Osteoblast (primary cell): Measurements from ENCODE around the gene GIPC2. TPM values are rescaled to one million over a fixed set of nuclear protein-coding genes. Genes with fewer than 3 reads are reported as not detected.
"Not testable (repeated sequence)": the region's sequence is repeated elsewhere in the genome, so short reads cannot be mapped to it uniquely, and the experiment has no call there.

Experiments
- DNase-seq: peaks from one replicate; pipeline ENCODE4 v3.0.0; 2011; ENCODE audit warnings: low spot score, mixed read lengths; ENCODE audit not compliant: insufficient read length; ENCODE audit errors: missing footprints
- H2AFZ ChIP-seq: 2 replicates; pipeline ENCODE4 v1.6.0; 2011; ENCODE audit warnings: mild to moderate bottlenecking, low read length
- H3K27ac ChIP-seq: 2 replicates; pipeline ENCODE4 v1.5.1; 2011; ENCODE audit warnings: mild to moderate bottlenecking, low read depth, low read length, moderate library complexity
- H3K27me3 ChIP-seq: 2 replicates; pipeline ENCODE4 v1.6.0; 2012; ENCODE audit warnings: mild to moderate bottlenecking, control low read depth, inconsistent platforms, low read length, moderate library complexity; ENCODE audit not compliant: insufficient read depth
- H3K36me3 ChIP-seq: 2 replicates; pipeline ENCODE4 v1.5.1; 2011; ENCODE audit warnings: mild to moderate bottlenecking, low read length, control low read depth, moderate library complexity; ENCODE audit not compliant: insufficient read depth
- H3K4me1 ChIP-seq: 2 replicates; pipeline ENCODE4 v1.5.1; 2011; ENCODE audit warnings: mild to moderate bottlenecking, low read length, control low read depth, moderate library complexity; ENCODE audit not compliant: insufficient read depth
- H3K4me2 ChIP-seq: 2 replicates; pipeline ENCODE4 v1.6.0; 2011; ENCODE audit warnings: mild to moderate bottlenecking, low read length; ENCODE audit not compliant: insufficient read depth
- H3K4me3 ChIP-seq: fragments of 200-600 bp; sonication (generic); 3 replicates; pipeline ENCODE4 v1.5.1; 2012; ENCODE audit warnings: mild to moderate bottlenecking, low read length, inconsistent platforms; ENCODE audit not compliant: insufficient read depth
- H3K79me2 ChIP-seq: 2 replicates; pipeline ENCODE4 v1.6.0; 2012; ENCODE audit warnings: mild to moderate bottlenecking, low read length, control low read depth, inconsistent platforms; ENCODE audit not compliant: insufficient read depth
- H3K9me3 ChIP-seq: 2 replicates; pipeline ENCODE4 v1.5.1; 2011; ENCODE audit warnings: low read depth, low read length, control low read depth
- H4K20me1 ChIP-seq: 2 replicates; pipeline ENCODE4 v1.6.0; 2012; ENCODE audit warnings: mild to moderate bottlenecking, low read length, control low read depth; ENCODE audit not compliant: insufficient read depth
- total RNA-seq: library from RNA; depleted of rRNA; stranded (reverse); fragments of >200 nt; gene quantifications from 2 replicates; pipeline ENCODE4 v1.2.3, GENCODE V29; 2012
- TF ChIP-seq, protein P1 (sequence below): IDR thresholded peaks from 2 replicates; pipeline ENCODE4 v1.5.1; 2011; ENCODE audit warnings: mild to moderate bottlenecking, low read depth, low read length, moderate library complexity; ENCODE audit errors: extremely low read depth

The GIPC2 gene
- total RNA-seq, 1 donor: 0.36 TPM

DNA sequence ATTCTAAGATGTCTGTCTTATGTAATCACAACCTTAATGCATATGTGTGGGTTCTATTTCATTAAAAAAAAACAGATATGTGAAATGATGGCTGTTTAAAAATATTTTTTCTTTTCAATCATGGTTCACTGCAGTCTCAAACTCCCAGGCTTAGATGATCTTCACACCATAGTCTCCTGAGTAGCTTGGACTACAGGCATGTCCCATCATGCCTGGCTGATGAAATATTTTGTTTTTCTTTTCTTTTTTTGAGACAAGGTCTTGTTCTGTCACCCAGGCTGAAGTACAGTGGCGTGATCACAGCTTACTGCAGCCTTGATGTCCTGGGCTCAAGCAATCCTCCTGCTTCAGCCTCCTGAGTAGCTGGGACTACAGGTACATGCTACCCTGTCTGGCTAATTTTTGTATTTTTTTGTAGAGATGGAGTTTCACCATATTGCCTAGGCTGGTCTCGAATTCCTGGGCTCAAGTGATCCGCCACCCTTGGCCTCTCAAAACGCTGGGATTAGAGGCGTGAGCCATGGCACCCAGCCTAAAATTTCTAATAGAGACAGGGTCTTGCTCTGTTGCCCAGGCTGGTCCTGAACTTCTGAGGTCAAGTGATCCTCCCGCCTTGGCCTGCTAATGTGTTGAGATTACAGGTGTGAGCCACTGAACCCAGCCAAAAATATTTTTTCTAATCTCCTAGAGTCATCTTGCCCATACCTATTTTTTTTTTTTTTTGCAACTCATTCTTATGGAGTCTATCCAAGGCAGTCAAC lies 67.6 kb downstream of the GIPC2 start:
- Histone ChIP-seq H4K20me1 (no peaks in the 10 kb centered on the region), H3K36me3 (no peaks in the 10 kb centered on the region), H3K9me3 (no peaks in the 10 kb centered on the region), H3K79me2 (no peaks in the 10 kb centered on the region), H3K4me3 (no peak overlapping the region), H3K27me3 (no peaks in the 10 kb centered on the region), H3K4me2 (no peak overlapping the region), H3K27ac (peak overlapping the region; percentile 17), H2AFZ (peak overlapping the region; percentile 68), H3K4me1 (peaks cover 6% of the 10 kb centered on the region)
- TF ChIP-seq, protein P1, sequence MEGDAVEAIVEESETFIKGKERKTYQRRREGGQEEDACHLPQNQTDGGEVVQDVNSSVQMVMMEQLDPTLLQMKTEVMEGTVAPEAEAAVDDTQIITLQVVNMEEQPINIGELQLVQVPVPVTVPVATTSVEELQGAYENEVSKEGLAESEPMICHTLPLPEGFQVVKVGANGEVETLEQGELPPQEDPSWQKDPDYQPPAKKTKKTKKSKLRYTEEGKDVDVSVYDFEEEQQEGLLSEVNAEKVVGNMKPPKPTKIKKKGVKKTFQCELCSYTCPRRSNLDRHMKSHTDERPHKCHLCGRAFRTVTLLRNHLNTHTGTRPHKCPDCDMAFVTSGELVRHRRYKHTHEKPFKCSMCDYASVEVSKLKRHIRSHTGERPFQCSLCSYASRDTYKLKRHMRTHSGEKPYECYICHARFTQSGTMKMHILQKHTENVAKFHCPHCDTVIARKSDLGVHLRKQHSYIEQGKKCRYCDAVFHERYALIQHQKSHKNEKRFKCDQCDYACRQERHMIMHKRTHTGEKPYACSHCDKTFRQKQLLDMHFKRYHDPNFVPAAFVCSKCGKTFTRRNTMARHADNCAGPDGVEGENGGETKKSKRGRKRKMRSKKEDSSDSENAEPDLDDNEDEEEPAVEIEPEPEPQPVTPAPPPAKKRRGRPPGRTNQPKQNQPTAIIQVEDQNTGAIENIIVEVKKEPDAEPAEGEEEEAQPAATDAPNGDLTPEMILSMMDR: no peak
- no peak for DNase-seq

DNA sequence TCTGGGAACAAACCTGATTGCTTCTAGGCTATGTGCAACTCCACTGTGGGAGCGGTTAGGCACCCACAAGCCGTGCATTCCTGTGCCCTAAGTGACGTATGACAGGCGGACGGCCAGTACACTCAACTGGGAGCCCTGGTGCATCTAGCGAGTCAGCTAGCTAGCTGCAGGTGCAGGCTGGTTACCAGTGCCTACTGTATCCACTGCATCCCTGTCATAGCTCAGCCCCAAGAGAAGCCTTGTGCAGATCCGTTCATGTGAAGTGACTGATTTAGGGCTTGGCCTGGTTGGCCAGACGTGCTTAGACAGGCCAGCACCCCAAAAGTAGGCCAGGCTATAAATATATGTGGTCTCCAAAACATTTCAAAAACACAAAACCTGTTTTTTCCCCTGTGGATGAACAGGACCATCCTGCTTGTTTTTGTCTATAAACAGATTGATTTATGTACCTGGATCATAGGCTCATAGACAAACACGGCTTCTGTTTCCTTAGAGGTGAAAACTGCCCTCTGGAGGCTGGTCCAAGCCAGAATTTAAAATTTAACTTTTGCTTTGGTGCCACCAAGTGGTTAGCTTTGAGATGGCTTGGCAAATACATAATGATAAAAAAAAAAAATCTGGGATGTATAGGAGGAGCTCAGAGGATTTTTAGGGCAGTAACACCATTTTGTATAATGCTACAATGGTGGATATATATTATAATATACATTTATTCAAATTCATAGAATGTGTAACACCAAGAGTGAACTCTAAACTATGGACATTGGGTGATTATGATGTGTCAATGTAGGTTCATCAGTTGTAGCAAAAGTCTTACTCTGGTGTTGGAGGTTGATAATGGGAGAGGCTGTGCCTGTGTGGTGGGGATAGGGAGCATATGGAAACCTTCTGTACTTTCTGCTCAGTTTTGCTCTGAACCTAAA lies 68.5 kb downstream of the GIPC2 start:
- Histone ChIP-seq H3K4me1 (peaks cover 6% of the 10 kb centered on the region), H3K4me2 (peak overlapping the region; percentile 31), H3K9me3 (no peaks in the 10 kb centered on the region), H3K79me2 (no peaks in the 10 kb centered on the region), H3K27ac (peak overlapping the region; percentile 17), H3K36me3 (no peaks in the 10 kb centered on the region), H3K4me3 (no peak overlapping the region), H4K20me1 (no peaks in the 10 kb centered on the region), H2AFZ (peak overlapping the region; percentile 32), H3K27me3 (no peaks in the 10 kb centered on the region)
- peak; percentile 75 for DNase-seq
- TF ChIP-seq, protein P1: peak; percentile 96

DNA sequence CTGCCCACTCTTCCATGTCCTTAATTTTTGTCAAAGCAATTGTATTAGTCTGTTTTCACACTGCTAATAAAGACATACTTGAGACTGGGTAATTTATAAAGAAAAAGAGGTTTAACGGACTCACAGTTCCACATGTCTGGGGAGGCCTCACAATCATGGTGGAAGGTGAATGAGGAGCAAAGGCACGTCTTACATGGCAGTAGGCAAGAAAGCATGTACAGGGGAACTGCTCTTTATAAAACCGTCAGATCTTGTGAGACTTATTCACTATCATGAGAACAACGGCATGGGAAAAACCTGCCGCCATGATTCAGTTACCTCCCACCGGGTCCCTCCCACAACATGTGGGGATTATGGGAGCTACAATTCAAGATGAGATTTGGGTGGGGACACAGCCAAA lies 74.7 kb downstream of the GIPC2 start:
- not testable (repeated sequence) for H3K4me2 ChIP-seq, H2AFZ ChIP-seq, H3K9me3 ChIP-seq, H3K4me1 ChIP-seq, H3K4me3 ChIP-seq, DNase-seq, H3K79me2 ChIP-seq, H3K27ac ChIP-seq, H4K20me1 ChIP-seq, H3K36me3 ChIP-seq, H3K27me3 ChIP-seq

DNA sequence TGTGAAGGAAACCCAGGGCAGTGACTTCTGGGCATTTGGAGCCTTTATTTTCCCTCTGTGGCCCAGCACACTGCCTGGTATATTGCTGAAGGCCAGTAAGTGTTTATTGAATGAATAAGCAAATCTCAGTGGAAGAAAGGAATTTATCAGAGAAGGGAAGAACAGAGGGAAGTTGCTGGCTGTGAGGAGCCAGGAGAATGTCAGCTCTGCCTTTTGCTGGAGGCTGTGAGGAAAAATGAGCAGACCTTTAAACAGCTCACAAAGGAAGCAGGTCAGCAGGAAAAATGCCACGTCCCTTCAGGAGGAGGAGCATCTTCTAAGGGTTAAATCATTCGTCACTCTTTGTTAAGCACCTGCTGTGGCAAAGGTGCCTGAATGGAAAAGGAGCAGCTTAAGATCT lies 75.9 kb downstream of the GIPC2 start:
- no peaks in the 10 kb centered on the region for H3K36me3 ChIP-seq
- no peak overlapping the region for H3K4me3 ChIP-seq
- H3K9me3 ChIP-seq: no peaks in the 10 kb centered on the region
- no peak overlapping the region for H3K4me2 ChIP-seq
- H2AFZ ChIP-seq: peak overlapping the region; percentile 25
- H3K27ac ChIP-seq: no peak overlapping the region
- no peaks in the 10 kb centered on the region for H3K79me2 ChIP-seq
- H3K27me3 ChIP-seq: no peaks in the 10 kb centered on the region
- DNase-seq: no peak
- peaks cover 5% of the 10 kb centered on the region for H3K4me1 ChIP-seq
- no peaks in the 10 kb centered on the region for H4K20me1 ChIP-seq
- TF ChIP-seq, protein P1: no peak
